Liver (tissue), 9 donors: ENCODE data around the gene GMDS. TPM values are rescaled to one million over a fixed set of nuclear protein-coding genes. Genes with fewer than 3 reads are reported as not detected.

Experiments
- DNase-seq: peaks from one replicate; pipeline ENCODE4 v3.0.0-alpha.2; 2017; ENCODE audit warnings: low spot score
- H3K27ac ChIP-seq, 2 donors: one replicate each; pipeline ENCODE4 v1.7.0; 2013; ENCODE audit warnings: inconsistent platforms in 2 of 2, low read length in 2 of 2, control low read depth in 1 of 2, low read depth in 1 of 2, mild to moderate bottlenecking in 1 of 2
- H3K27me3 ChIP-seq, 4 donors: one replicate each; pipeline versions ENCODE4 v1.6.1 to v1.7.0; 2013; ENCODE audit warnings: low read length in 3 of 4, inconsistent platforms in 1 of 4, mild to moderate bottlenecking in 1 of 4, moderate library complexity in 1 of 4; ENCODE audit not compliant: control insufficient read depth in 4 of 4, insufficient read depth in 4 of 4
- H3K36me3 ChIP-seq, 4 donors: one replicate each; pipeline versions ENCODE4 v1.6.1 to v1.7.0; 2013; ENCODE audit warnings: low read length in 3 of 4, mild to moderate bottlenecking in 3 of 4, low read depth in 1 of 4, moderate library complexity in 1 of 4; ENCODE audit not compliant: control insufficient read depth in 4 of 4, insufficient read depth in 3 of 4
- H3K4me1 ChIP-seq, 4 donors: one replicate each; pipeline versions ENCODE4 v1.6.1 to v1.7.0; 2013; ENCODE audit warnings: low read length in 3 of 4, mild to moderate bottlenecking in 3 of 4, moderate library complexity in 1 of 4; ENCODE audit not compliant: control insufficient read depth in 4 of 4, insufficient read depth in 4 of 4
- H3K4me3 ChIP-seq, 3 donors: one replicate each; pipeline versions ENCODE4 v1.6.1 to v1.7.0; 2013; ENCODE audit warnings: low read length in 3 of 3, control low read depth in 1 of 3, low read depth in 1 of 3, mild to moderate bottlenecking in 1 of 3
- H3K9ac ChIP-seq, 2 donors: one replicate each; pipeline ENCODE4 v1.7.0; 2013; ENCODE audit warnings: low read length in 2 of 2, mild to moderate bottlenecking in 2 of 2, moderate library complexity in 2 of 2, control low read depth in 1 of 2, low read depth in 1 of 2
- H3K9me3 ChIP-seq, 4 donors: one replicate each; pipeline versions ENCODE4 v1.6.1 to v1.7.0; 2013; ENCODE audit warnings: low read length in 3 of 4; ENCODE audit not compliant: control insufficient read depth in 4 of 4
- CTCF ChIP-seq: fragments of 150-350 bp; IDR thresholded peaks from 2 replicates; pipeline ENCODE4 v1.5.1; 2017; ENCODE audit warnings: improper control_type of control experiment, low read depth, low read length; ENCODE audit not compliant: missing input control
- FOXA1 ChIP-seq: IDR thresholded peaks from 2 replicates; pipeline ENCODE4 v1.6.1; 2016; ENCODE audit warnings: antibody characterized with exemption
- FOXA2 ChIP-seq: IDR thresholded peaks from 2 replicates; pipeline ENCODE4 v1.6.1; 2016; ENCODE audit warnings: antibody characterized with exemption
- GABPA ChIP-seq, 2 donors: IDR thresholded peaks in 1 of 2; conservative IDR thresholded peaks in 1 of 2; 2 replicates each; pipeline ENCODE4 v1.6.1; 2016; ENCODE audit warnings: antibody characterized with exemption in 2 of 2, mild to moderate bottlenecking in 1 of 2, moderate library complexity in 1 of 2
- HNF4A ChIP-seq, 2 donors: conservative IDR thresholded peaks; 2 replicates each; pipeline ENCODE4 v1.6.1; 2016; ENCODE audit warnings: antibody characterized with exemption in 2 of 2, mild to moderate bottlenecking in 2 of 2
- JUND ChIP-seq, 2 donors: IDR thresholded peaks; 2 replicates each; pipeline ENCODE4 v1.6.1; 2016; ENCODE audit warnings: antibody characterized with exemption in 2 of 2
- MAX ChIP-seq: IDR thresholded peaks from 2 replicates; pipeline ENCODE4 v1.6.1; 2016; ENCODE audit warnings: antibody characterized with exemption
- NR2F2 ChIP-seq: IDR thresholded peaks from 2 replicates; pipeline ENCODE4 v1.6.1; 2016; ENCODE audit warnings: antibody characterized with exemption
- RAD21 ChIP-seq, 2 donors: IDR thresholded peaks; 2 replicates each; pipeline ENCODE4 v1.6.1; 2016; ENCODE audit warnings: antibody characterized with exemption in 2 of 2, mild to moderate bottlenecking in 2 of 2
- REST ChIP-seq: IDR thresholded peaks from 2 replicates; pipeline ENCODE4 v1.6.1; 2016; ENCODE audit warnings: antibody characterized with exemption, mild to moderate bottlenecking
- RXRA ChIP-seq, 2 donors: IDR thresholded peaks; 2 replicates each; pipeline ENCODE4 v1.6.1; 2017 to 2018; ENCODE audit warnings: antibody characterized with exemption in 2 of 2, mild to moderate bottlenecking in 1 of 2
- SP1 ChIP-seq: IDR thresholded peaks from 2 replicates; pipeline ENCODE4 v1.6.1; 2018; ENCODE audit warnings: antibody characterized with exemption, mild to moderate bottlenecking
- TAF1 ChIP-seq: conservative IDR thresholded peaks from 2 replicates; pipeline ENCODE4 v1.6.1; 2016; ENCODE audit warnings: antibody characterized with exemption, mild to moderate bottlenecking
- YY1 ChIP-seq: IDR thresholded peaks from 2 replicates; pipeline ENCODE4 v1.6.1; 2016; ENCODE audit warnings: antibody characterized with exemption, mild to moderate bottlenecking
- ZBTB33 ChIP-seq: IDR thresholded peaks from 2 replicates; pipeline ENCODE4 v1.6.1; 2016; ENCODE audit warnings: antibody characterized with exemption
- WGBS: extraction: QIAGEN DNeasy Blood & Tissue Kit; methylation state at CpG from one replicate; pipeline ENCODE4 v1.1.7; 2013; 5-methylcytosine and 5-hydroxymethylcytosine counted together
- polyA plus RNA-seq, 2 donors: library from polyadenylated mRNA; stranded (reverse) in 1 of 2; unstranded in 1 of 2; fragments of 200-250 nt in 1 of 2; fragments of >200 nt in 1 of 2; fragmentation: Nextera tagmentation in 1 of 2; extraction: Ambion mirVana in 1 of 2; gene quantifications; one replicate each; pipeline versions ENCODE4 v1.2.1 to v1.2.3, GENCODE V29; 2013 to 2015
- total RNA-seq, 2 donors: library from RNA; depleted of rRNA; stranded (reverse); fragments of >200 nt; gene quantifications; one replicate each; pipeline ENCODE4 v1.2.3, GENCODE V29; 2014
- TF ChIP-seq, protein P1 (sequence below): IDR thresholded peaks from 2 replicates; pipeline ENCODE4 v1.6.1; 2016; ENCODE audit warnings: antibody characterized with exemption
- donor health status: healthy.
- donor health status: healthy.
- donor health status: healthy.
- donor health status: healthy.
- donor health status: healthy.

Gene GMDS
- total and polyA plus RNA-seq, 4 donors, result 3.5 to 15.6 (median 13.0) TPM

DNA sequence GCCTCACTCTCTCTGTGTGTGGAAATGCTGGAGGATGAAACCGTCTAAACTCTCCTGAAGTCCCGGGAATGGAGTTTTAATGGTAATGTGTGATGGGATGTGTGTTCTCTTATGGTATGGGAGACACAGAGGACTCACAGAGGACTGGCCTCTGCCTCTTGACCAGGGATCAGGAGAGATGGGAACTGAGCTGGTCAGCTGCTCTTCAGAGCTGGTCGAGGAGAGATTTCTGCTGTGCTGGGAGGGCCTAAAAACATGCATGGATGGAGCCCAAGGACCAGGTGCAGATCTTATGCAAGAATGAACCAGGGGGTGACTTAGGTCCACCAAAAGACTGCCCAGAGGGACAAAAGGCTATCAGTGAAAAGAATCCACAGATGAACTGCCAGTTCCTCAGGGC, 27.3 kb upstream of the GMDS start:
- Histone ChIP-seq H3K4me1 (no peaks in the 10 kb centered on the region), H3K27ac (no peak overlapping the region), H3K9me3 (no peaks in the 10 kb centered on the region), H3K9ac (no peak overlapping the region), H3K27me3 (no peaks in the 10 kb centered on the region), H3K36me3 (peaks cover 11 to 28% (median 15%) of the 10 kb centered on the region in 4 donors), H3K4me3 (no peak overlapping the region)
- WGBS, result 96% methylated on average over 3 of the region's 3 CpGs
- no peak for TF ChIP-seq JUND (IDR thresholded peaks at IDR 0.05)
- TF ChIP-seq GABPA (IDR thresholded peaks at IDR 0.05 in 1 of 2, conservative IDR thresholded peaks at IDR 0.05 in 1 of 2), result no peak
- no peak for TF ChIP-seq YY1
- no peak for TF ChIP-seq FOXA2
- no peak for TF ChIP-seq ZBTB33
- TF ChIP-seq NR2F2, result no peak
- no peak for TF ChIP-seq FOXA1
- no peak for TF ChIP-seq REST
- TF ChIP-seq TAF1, result no peak
- TF ChIP-seq HNF4A (conservative IDR thresholded peaks at IDR 0.05), result no peak
- TF ChIP-seq CTCF, result no peak
- no peak for TF ChIP-seq MAX
- no peak for TF ChIP-seq RXRA (IDR thresholded peaks at IDR 0.05)
- no peak for DNase-seq

DNA sequence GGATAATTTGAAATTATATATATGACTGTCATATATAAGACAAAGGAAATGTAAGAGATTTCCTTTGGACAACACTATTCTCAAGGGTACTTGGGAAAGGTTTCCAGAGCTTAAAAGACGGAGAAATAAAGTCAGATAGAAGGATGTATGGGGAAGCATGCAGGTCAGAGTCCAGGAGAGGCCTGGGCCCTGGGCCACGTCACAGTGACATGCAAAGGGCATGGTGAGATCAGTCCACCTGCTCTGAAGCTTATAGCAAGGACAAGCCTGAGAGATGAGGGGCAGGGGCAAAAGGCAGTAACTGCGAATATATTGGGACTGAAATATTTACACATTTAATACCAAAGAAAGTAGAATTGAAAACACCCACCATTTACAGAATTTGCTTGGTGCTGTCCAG, 24.6 kb upstream of the GMDS start:
- H3K9me3 ChIP-seq, result no peaks in the 10 kb centered on the region
- no peak overlapping the region for H3K27ac ChIP-seq
- no peak overlapping the region for H3K4me3 ChIP-seq
- H3K36me3 ChIP-seq, result peaks cover 10 to 28% (median 20%) of the 10 kb centered on the region in 4 donors
- whole genome bisulfite sequencing, result 95% methylated on average over 3 of the region's 3 CpGs
- H3K4me1 ChIP-seq, result no peaks in the 10 kb centered on the region
- no peak for DNase-seq
- no peak for TF ChIP-seq CTCF
- TF ChIP-seq NR2F2, result no peak
- no peak for TF ChIP-seq RXRA (IDR thresholded peaks at IDR 0.05)
- TF ChIP-seq SP1, result no peak
- no peak for TF ChIP-seq JUND (IDR thresholded peaks at IDR 0.05)
- no peak for TF ChIP-seq MAX
- TF ChIP-seq, protein P1, sequence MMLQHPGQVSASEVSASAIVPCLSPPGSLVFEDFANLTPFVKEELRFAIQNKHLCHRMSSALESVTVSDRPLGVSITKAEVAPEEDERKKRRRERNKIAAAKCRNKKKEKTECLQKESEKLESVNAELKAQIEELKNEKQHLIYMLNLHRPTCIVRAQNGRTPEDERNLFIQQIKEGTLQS, result no peak
- no peak for TF ChIP-seq RAD21 (IDR thresholded peaks at IDR 0.05)
- H3K9ac ChIP-seq, result no peak overlapping the region
- H3K27me3 ChIP-seq, result no peaks in the 10 kb centered on the region
